ENCODE results near the gene TRMT13.
A peak's percentile ranks its signal among the peaks of the same experiment; 100 is the strongest.

TRMT13 gene

GRCh38 chr1:100132566-100133477 is at the start of gene TRMT13, which contains the start of gene SASS6:
TRMT13 (plus strand) TSS chr1:100133163; CDS start chr1:100133169, 6 bp downstream.
SASS6 (minus strand) TSS chr1:100132930; CDS start chr1:100132814, 116 bp downstream.
- no peak for TF ChIP-seq CTCF (conservative IDR thresholded peaks at IDR 0.05; ENCODE audit: low read depth, low read length)
- DNase-seq (ENCODE audit: low read depth) = peak; percentile 99
- H3K4me3 ChIP-seq (ENCODE audit: low read depth, low read length) = peak within 1 kb of the TSS; percentile 93

GRCh38 chr1:100087396-100087795 is 45.6 kb upstream of the TRMT13 start:
- DNase-seq (ENCODE audit: low read depth) = no peak
- H3K4me3 ChIP-seq (ENCODE audit: low read depth, low read length) = no peak overlapping the region
- TF ChIP-seq CTCF (conservative IDR thresholded peaks at IDR 0.05; ENCODE audit: low read depth, low read length) = no peak

GRCh38 chr1:100089082-100089481 is 43.9 kb upstream of the TRMT13 start:
- H3K4me3 ChIP-seq (ENCODE audit: low read depth, low read length) = no peak overlapping the region
- no peak for DNase-seq (ENCODE audit: low read depth)

GRCh38 chr1:100090471-100090870 is 42.5 kb upstream of the TRMT13 start:
- no peak for DNase-seq (ENCODE audit: low read depth)

More at GRCh38 chr1:100089082-100089481, 43.9 kb upstream of the TRMT13 start:
- TF ChIP-seq CTCF (conservative IDR thresholded peaks at IDR 0.05; ENCODE audit: low read depth, low read length) = no peak

GRCh38 chr1:100100202-100100601 is 32.8 kb upstream of the TRMT13 start:
- no peak overlapping the region for H3K4me3 ChIP-seq (ENCODE audit: low read depth, low read length)
- TF ChIP-seq CTCF (conservative IDR thresholded peaks at IDR 0.05; ENCODE audit: low read depth, low read length) = no peak

More at GRCh38 chr1:100090471-100090870, 42.5 kb upstream of the TRMT13 start:
- TF ChIP-seq CTCF (conservative IDR thresholded peaks at IDR 0.05; ENCODE audit: low read depth, low read length) = no peak
- no peak overlapping the region for H3K4me3 ChIP-seq (ENCODE audit: low read depth, low read length)

GRCh38 chr1:100101564-100101963 is 31.4 kb upstream of the TRMT13 start:
- no peak overlapping the region for H3K4me3 ChIP-seq (ENCODE audit: low read depth, low read length)
- no peak for TF ChIP-seq CTCF (conservative IDR thresholded peaks at IDR 0.05; ENCODE audit: low read depth, low read length)
- DNase-seq (ENCODE audit: low read depth) = no peak

More at GRCh38 chr1:100100202-100100601, 32.8 kb upstream of the TRMT13 start:
- DNase-seq (ENCODE audit: low read depth) = peak; percentile 66
